ENCODE results near the gene CMTM2.
"Not testable (repeated sequence)": the region's sequence is repeated elsewhere in the genome, so short reads cannot be mapped to it uniquely, and the experiment has no call there.

The CMTM2 gene

GRCh38 chr16:66580605-66581209 is 1.4 kb downstream of the CMTM2 start:
- peak; percentile 96 for FAIRE-seq

GRCh38 chr16:66581246-66581952 is 2.1 kb downstream of the CMTM2 start:
- no peak for FAIRE-seq

More at GRCh38 chr16:66580605-66581209, 1.4 kb downstream of the CMTM2 start:
- peak; percentile 86 for DNase-seq (ENCODE audit: insufficient read length, low spot score)

DNA sequence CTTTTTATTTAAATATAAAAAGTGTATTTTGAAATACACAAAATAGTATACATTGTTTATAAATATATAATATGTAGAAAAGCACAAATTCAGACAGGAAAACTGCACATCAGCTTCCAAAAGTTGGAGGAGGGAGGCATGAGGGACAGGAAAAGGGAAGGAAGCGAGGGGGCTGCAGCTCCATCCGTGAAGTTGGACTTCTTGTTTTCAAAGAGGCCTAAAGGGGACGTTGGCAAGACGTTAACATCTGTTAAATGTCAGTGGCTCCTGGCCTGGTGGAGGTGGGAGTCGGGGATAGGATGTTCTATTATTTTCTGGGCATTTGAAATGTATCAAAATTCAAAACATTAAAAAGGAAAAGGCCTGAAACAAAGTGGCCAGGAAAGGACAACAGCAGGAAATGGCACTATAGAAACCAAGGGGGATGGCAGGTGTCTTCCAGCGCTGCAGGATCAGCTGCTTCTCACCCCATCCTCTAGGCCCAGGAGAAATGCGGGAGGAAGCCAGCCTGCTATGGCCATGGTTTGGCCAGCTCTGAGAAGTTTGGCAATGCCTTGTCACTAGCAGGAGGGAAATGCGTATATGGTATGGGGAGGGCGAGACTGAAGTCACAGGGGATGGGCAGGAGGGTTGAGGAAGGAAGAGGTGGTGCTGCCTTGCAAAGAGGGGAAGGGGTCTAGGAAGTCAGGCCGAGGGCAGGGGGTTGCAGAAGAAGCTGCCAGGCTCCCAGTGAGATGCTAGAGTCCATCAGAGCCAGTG is 6.4 kb downstream of the CMTM2 start:
- DNase-seq (ENCODE audit: insufficient read length, low spot score), result no peak
- FAIRE-seq, result no peak

More at GRCh38 chr16:66581246-66581952, 2.1 kb downstream of the CMTM2 start:
- no peak for DNase-seq (ENCODE audit: insufficient read length, low spot score)

DNA sequence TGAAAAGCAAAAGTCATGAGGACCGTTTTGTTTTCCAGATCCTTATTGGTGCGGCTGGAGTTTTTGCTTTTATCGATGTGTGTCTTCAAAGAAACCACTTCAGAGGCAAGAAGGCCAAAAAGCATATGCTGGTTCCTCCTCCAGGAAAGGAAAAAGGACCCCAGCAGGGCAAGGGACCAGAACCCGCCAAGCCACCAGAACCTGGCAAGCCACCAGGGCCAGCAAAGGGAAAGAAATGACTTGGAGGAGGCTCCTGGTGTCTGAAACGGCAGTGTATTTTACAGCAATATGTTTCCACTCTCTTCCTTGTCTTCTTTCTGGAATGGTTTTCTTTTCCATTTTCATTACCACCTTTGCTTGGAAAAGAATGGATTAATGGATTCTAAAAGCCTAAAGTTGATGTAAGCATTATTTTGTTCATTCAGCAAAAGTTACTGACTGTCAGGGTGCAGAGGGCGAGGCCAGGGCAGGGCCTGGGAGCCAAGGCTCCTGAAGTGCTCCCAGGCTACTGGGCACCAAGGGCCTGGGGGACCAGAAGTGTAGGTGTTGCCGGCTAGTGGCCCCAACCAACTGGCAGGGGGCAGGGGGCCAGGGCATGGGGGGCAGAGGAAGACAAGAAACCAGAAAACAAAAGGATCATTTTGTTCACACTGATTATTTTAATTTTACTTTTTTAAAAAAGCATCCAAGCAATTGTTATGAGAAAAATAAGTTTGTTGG is 8.8 kb downstream of the CMTM2 start:
- DNase-seq (ENCODE audit: insufficient read length, low spot score) (no peak), FAIRE-seq (no peak)

DNA sequence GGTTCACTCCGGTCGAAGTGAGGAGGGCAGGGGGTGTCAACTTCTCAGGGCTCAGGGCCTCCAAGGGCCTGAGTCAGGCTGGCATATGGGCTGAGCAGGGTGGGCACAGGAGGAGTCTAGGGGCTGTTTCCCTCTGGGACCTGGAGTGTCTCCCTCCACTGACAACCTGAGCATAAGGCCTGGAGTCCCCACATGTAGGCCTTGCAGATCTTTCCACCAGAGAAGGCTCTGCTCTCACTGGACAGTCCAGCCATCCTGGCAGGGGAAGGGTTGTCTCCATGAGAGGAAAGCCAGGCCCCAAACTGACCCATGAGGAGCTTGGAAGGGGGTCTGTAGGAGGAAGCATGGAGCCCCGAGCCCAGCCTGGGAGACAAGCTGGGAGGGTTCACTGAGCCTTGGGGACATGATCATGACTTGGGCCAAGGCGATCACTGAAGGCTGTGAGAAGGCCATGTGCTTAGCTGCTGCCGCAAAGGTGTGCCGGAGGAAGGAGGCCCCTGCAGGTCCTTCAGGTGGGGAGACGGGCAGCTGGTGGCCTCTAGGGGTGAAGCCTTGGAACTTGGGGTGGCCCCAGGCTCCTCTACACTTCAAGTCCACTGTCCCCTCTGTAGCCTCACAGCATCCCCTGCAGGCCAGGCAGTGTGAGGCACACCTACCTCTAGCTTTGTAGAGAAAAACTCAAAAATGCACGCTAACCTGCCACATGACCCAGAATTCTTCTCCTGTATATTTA is 9.9 kb downstream of the CMTM2 start:
- DNase-seq (ENCODE audit: insufficient read length, low spot score) (peak; percentile 62), FAIRE-seq (no peak)

DNA sequence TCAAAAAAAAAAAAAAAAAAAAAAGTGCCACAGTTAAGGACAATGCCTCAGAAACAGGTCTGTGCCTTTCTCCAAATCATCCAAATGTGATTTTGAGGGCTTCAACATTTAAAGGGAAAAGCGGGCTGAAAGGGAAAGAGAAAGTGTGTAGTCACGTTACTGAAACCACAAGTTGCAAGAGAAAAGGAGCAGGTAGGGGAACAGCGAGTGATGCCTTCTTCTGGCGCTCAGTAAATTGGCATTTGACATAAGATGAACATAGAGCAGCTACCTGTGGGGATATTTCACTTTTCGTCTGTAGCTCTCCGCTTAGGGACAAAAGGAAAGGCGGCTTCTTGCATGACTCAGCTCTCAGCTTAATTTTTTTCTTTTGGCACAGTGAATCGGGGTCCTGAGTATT is 11.1 kb downstream of the CMTM2 start:
- DNase-seq (ENCODE audit: insufficient read length, low spot score) (no peak), FAIRE-seq (no peak)

DNA sequence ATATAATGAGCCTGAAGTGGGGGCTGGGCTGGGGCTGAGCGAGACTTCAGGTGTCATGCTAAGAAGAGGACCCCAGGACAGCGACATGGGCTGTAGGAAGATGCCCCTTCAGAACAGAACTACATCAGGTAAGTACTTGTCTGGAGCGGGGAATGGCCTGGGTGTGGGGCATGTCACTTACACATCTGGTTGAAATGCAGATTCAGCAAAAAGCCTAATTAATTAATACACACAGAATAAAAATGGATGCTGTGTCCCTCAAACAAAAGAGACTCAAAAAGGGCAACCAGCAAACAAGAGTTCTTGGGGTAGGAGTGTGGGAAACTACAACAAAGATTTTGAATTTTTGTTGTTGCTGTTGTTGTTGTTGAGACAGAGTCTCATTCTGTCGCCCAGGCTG is 11.8 kb downstream of the CMTM2 start:
- FAIRE-seq (no peak), DNase-seq (ENCODE audit: insufficient read length, low spot score) (no peak)

- no peak for DNase-seq (ENCODE audit: insufficient read length, low spot score)
- no peak for FAIRE-seq
These were observed 13.0 kb downstream of the CMTM2 start for GRCh38 chr16:66592241-66592640.

- FAIRE-seq (no peak), DNase-seq (ENCODE audit: insufficient read length, low spot score) (no peak)
These were observed 13.6 kb downstream of the CMTM2 start for GRCh38 chr16:66592814-66593213.

DNA sequence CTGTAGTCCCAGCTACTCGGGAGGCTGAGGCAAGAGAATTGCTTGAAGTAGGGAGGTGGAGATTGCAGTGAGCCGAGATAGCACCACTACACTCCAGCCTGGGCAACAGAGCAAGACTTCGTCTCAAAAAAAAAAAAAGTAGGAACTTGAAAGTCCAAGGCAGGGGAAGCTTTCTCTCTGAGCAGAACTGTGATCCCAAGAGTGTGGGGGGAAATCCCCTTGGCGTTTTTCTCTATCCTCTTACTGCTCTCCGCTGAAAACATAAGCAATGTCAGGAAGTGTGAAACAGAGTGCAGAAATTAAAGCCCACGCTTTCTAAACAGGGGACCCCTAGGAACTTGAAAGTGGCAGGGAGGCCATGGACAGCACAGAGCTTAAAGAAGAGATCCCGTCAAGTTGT is 15.5 kb downstream of the CMTM2 start:
- no peak for DNase-seq (ENCODE audit: insufficient read length, low spot score)
- no peak for FAIRE-seq

GRCh38 chr16:66596559-66596958 is 17.3 kb downstream of the CMTM2 start:
- FAIRE-seq; DNase-seq (ENCODE audit: insufficient read length, low spot score): not testable (repeated sequence)

DNA sequence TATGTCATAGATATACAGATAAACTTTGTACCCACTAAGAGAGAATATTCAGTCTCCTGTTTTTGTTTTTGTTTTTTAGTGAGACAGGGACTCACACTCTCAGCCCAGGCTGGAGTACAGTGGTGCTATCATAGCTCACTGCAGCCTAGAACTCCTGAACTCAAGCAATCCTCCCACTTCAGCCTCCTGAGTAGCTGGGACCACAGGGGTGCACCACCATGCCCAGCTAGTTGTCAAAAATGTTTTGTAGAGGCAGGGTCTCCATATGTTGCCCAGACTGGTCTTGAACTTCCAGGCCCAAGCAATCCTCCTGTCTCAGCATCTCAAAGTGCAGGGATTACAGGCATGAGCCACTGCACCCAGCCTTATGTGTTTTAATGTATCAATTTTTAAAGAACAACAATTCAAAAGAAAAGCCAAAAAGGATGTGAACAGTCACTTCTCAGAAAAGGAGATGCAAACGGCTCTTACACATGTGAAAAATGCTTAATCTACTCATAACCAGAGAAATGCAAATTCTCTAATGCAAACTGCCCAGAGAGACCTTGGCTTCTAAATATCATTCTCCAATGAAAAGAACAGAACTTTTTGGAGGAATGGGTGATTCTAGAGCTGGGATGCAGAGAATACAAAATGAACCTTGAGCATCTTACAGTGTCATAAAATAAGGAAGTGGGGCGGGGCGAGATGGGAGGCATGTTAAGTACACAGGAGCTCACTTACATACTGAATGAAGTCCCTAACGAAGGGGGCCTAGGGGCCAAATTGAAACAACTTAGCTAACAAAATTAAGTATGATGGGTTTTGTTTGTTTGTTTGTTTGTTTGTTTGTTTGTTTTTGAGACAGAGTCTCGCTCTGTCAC is 18.0 kb downstream of the CMTM2 start:
- DNase-seq (ENCODE audit: insufficient read length, low spot score) (no peak), FAIRE-seq (no peak)

- no peak for FAIRE-seq
- DNase-seq (ENCODE audit: insufficient read length, low spot score), result no peak
These were observed 18.8 kb downstream of the CMTM2 start for GRCh38 chr16:66598111-66598510.

GRCh38 chr16:66599726-66600125 is 20.5 kb downstream of the CMTM2 start:
- no peak for FAIRE-seq

DNA sequence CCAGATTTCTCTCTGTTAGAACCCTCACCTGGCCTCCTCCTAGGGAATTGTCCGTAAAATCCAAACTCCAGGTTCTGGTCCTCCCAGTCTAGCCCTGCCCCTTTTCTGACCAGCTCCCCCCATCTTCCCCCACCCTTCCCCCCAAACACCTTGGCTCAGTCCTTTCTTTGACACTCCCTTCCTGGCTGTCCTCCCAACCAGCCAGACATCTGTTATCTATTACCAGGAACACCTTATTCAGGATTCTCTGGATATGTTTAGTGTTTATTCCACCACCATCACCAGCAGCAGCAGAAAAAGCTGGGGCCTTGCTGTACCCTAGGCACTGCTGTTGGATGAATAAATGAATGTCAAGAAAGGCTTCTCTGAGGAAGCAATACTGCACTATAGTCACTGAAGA is 21.2 kb downstream of the CMTM2 start:
- FAIRE-seq, result no peak

More at GRCh38 chr16:66599726-66600125, 20.5 kb downstream of the CMTM2 start:
- no peak for DNase-seq (ENCODE audit: insufficient read length, low spot score)

GRCh38 chr16:66601471-66601870 is 22.2 kb downstream of the CMTM2 start:
- DNase-seq (ENCODE audit: insufficient read length, low spot score) (no peak), FAIRE-seq (no peak)

More for the DNA sequence above, 21.2 kb downstream of the CMTM2 start:
- no peak for DNase-seq (ENCODE audit: insufficient read length, low spot score)

- FAIRE-seq (peak; percentile 67), DNase-seq (ENCODE audit: insufficient read length, low spot score) (peak; percentile 65)
These were observed 24.5 kb downstream of the CMTM2 start for GRCh38 chr16:66603537-66604375.

DNA sequence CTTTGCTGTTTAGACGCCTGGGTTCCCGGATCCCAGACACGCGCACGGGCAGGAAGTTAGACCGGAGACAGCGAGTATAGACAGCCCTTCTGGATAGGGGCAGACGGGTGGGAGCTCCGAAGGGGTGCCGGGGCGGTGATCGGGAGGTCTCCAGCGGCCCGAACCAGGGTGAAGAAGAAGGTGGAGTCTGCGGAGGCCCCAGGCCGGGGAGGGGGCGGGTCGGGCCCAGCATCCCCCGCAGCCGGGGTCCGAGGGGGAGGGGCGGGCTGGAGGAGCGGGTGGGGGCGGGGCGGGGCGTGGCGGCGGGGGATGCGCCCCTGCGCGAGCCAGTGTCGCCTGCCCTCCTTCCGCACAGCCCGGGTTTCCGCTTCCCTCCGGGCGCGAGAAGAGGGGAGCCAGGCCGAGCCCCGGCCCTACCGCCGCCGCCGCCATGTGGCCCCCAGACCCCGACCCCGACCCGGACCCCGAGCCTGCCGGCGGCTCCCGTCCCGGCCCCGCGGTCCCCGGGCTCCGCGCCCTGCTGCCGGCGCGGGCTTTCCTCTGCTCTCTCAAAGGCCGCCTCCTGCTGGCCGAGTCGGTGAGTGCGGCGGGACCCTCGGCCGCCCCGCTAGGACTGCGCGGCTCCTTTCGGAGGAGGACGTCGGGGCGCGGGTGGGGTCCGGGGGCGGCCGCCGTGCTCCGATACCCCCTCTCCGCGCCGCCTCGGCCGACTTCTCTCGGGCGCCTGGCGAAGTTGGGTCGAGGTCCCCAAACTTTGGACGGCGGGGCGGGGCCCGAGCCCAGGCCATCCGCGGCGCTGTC is 25.3 kb downstream of the CMTM2 start, which contains the start of gene CMTM3:
CMTM3 (plus strand) TSS at position 329 of the 801 bp plus-strand sequence; CDS start at position 431, 102 bp downstream.
- FAIRE-seq (peak; percentile 13), DNase-seq (ENCODE audit: insufficient read length, low spot score) (peak; percentile 75)
